Caco-2 (cell line): Measurements from ENCODE around the gene EPB41L4B. TPM values are rescaled to one million over a fixed set of nuclear protein-coding genes. Genes with fewer than 3 reads are reported as not detected.

Experiments used
- BruUV-seq: library from RNA; stranded (reverse); fragments of 400-500 nt; replicated peaks from 2 replicates; lab custom pipeline; 2021; lab: Mats Ljungman, UMichigan
- CTCF ChIA-PET: fragments of 300-600 bp; sonication (Branson Sonifier 250); formaldehyde crosslinking; loops from one replicate; lab custom pipeline; 2022; ENCODE audit warnings: antibody characterized with exemption; lab: Charles Lee
- POLR2A ChIA-PET: fragments of 300-600 bp; sonication (Branson Sonifier 250); formaldehyde crosslinking; loops from one replicate; lab custom pipeline; 2022; ENCODE audit warnings: antibody characterized with exemption; lab: Charles Lee
- DNase-seq, 2 experiments: peaks; one replicate each; pipeline versions ENCODE4 v3.0.0 to v3.0.0-alpha.2; 2020 to 2022
- H3K27me3 ChIP-seq: replicated peaks from 2 replicates; pipeline ENCODE4 v1.6.0; 2011; ENCODE audit warnings: low read length; ENCODE audit not compliant: control insufficient read depth, insufficient read depth
- H3K36me3 ChIP-seq: 2 replicates; pipeline ENCODE4 v1.5.1; 2011; ENCODE audit warnings: low read length; ENCODE audit not compliant: control insufficient read depth, insufficient read depth
- H3K4me1 ChIP-seq: fragments of 250-450 bp; sonication (Bioruptor Pico); 2 replicates; pipeline ENCODE4 v1.5.1; 2020; ENCODE audit warnings: mild to moderate bottlenecking
- H3K4me3 ChIP-seq: 2 replicates; pipeline ENCODE4 v1.5.1; 2011; ENCODE audit warnings: low read depth, mild to moderate bottlenecking, control low read depth, low read length
- H3K9me3 ChIP-seq: fragments of 250-450 bp; sonication (Bioruptor Pico); 2 replicates; pipeline ENCODE4 v1.5.1; 2020; ENCODE audit warnings: mild to moderate bottlenecking, moderate library complexity
- H3K27ac Mint-ChIP-seq: one replicate; pipeline ENCODE4 v1.8.0; 2022; ENCODE audit warnings: mixed read lengths; ENCODE audit not compliant: unreplicated experiment
- H3K27me3 Mint-ChIP-seq: one replicate; pipeline ENCODE4 v1.8.0; 2022; ENCODE audit warnings: mixed read lengths; ENCODE audit not compliant: insufficient read depth, unreplicated experiment
- H3K36me3 Mint-ChIP-seq: one replicate; pipeline ENCODE4 v1.8.0; 2022; ENCODE audit warnings: mild to moderate bottlenecking, mixed read lengths; ENCODE audit not compliant: insufficient read depth, unreplicated experiment
- H3K4me1 Mint-ChIP-seq: one replicate; pipeline ENCODE4 v1.8.0; 2022; ENCODE audit warnings: low read depth, mixed read lengths; ENCODE audit not compliant: unreplicated experiment
- H3K4me3 Mint-ChIP-seq: one replicate; pipeline ENCODE4 v1.8.0; 2022; ENCODE audit warnings: mild to moderate bottlenecking, moderate library complexity, mixed read lengths; ENCODE audit not compliant: unreplicated experiment
- H3K9me3 Mint-ChIP-seq: one replicate; pipeline ENCODE4 v1.8.0; 2022; ENCODE audit warnings: mixed read lengths; ENCODE audit not compliant: unreplicated experiment
- intact Hi-C: fragments of 100-400 bp; cut with micrococcal nuclease; formaldehyde crosslinking; loops from one replicate; pipeline ENCODE4 v1.10.0; 2022; ENCODE audit not compliant: unreplicated experiment
- total RNA-seq: library from RNA; stranded (reverse); gene quantifications from 2 replicates; pipeline ENCODE4 v1.2.3, GENCODE V29; 2022
- TF ChIP-seq, protein P1 (sequence below), 2 experiments: fragments of 200-600 bp in 1 of 2; IDR thresholded peaks; 1 replicate in 1 of 2; 2 replicates in 1 of 2; pipeline versions ENCODE4 v1.5.1 to v1.8.0; 2011 to 2022; ENCODE audit warnings: antibody characterized with exemption in 1 of 2, control low read depth in 1 of 2, inconsistent platforms in 1 of 2, low read depth in 1 of 2, low read length in 1 of 2, mild to moderate bottlenecking in 1 of 2, moderate library complexity in 1 of 2; ENCODE audit not compliant: insufficient read depth in 1 of 2, severe bottlenecking in 1 of 2, unreplicated experiment in 1 of 2

The EPB41L4B gene
- total RNA-seq, 1 experiment from 2014 or later, result 16.3 TPM

- no peaks in the 10 kb centered on the region for H3K36me3 ChIP-seq
- H3K9me3 ChIP-seq, result no peaks in the 10 kb centered on the region
- H3K9me3 Mint-ChIP-seq, result no peaks in the 10 kb centered on the region
- POLR2A ChIA-PET, result no interaction called here
- no TSS peak for BruUV-seq
- DNase-seq, result no peak
- H3K27me3 Mint-ChIP-seq, result no peaks in the 10 kb centered on the region
- CTCF ChIA-PET, result no interaction called here
- H3K4me3 ChIP-seq, result no peak overlapping the region
- no peak overlapping the region for H3K4me3 Mint-ChIP-seq
- no peaks in the 10 kb centered on the region for H3K36me3 Mint-ChIP-seq
- no peaks in the 10 kb centered on the region for H3K27me3 ChIP-seq
- H3K4me1 ChIP-seq, result 0 out of 2 replicates have a peak, but pooled peaks cover 7% of the 10 kb centered on the region
- peaks cover 2% of the 10 kb centered on the region for H3K4me1 Mint-ChIP-seq
- intact Hi-C loops, result no loop called here
- TF ChIP-seq, protein P1, sequence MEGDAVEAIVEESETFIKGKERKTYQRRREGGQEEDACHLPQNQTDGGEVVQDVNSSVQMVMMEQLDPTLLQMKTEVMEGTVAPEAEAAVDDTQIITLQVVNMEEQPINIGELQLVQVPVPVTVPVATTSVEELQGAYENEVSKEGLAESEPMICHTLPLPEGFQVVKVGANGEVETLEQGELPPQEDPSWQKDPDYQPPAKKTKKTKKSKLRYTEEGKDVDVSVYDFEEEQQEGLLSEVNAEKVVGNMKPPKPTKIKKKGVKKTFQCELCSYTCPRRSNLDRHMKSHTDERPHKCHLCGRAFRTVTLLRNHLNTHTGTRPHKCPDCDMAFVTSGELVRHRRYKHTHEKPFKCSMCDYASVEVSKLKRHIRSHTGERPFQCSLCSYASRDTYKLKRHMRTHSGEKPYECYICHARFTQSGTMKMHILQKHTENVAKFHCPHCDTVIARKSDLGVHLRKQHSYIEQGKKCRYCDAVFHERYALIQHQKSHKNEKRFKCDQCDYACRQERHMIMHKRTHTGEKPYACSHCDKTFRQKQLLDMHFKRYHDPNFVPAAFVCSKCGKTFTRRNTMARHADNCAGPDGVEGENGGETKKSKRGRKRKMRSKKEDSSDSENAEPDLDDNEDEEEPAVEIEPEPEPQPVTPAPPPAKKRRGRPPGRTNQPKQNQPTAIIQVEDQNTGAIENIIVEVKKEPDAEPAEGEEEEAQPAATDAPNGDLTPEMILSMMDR (IDR thresholded peaks at IDR 0.05; ENCODE audit: insufficient read depth in 1 of 2, low read depth in 1 of 2, low read length in 1 of 2, severe bottlenecking in 1 of 2, unreplicated experiment in 1 of 2), result no peak
- no peak overlapping the region for H3K27ac Mint-ChIP-seq
Observed at GRCh38 chr9:109282302-109282701, 38.6 kb downstream of the EPB41L4B start.

DNA sequence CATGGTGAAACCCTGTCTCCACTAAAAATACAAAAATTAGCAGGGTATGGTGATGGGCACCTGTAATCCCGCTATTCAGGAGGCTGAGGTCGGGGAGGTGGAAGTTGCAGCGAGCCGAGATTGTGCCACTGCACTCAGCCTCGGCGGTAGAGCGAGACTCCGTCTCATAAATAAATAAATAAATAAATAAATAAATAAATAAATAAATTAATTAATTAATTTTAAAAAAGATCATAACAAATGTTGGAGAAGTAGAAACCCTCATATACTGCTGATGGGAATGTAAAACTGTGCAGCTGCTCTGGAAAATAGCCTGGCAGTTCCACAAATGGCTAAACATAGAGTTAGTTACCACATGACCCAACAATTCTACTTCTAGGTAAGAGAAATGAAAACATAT, 39.3 kb downstream of the EPB41L4B start:
- H3K4me1 ChIP-seq, result 0 out of 2 replicates have a peak, but pooled peaks cover 8% of the 10 kb centered on the region
- H3K4me1 Mint-ChIP-seq, result peaks cover 9% of the 10 kb centered on the region
- no peaks in the 10 kb centered on the region for H3K27me3 Mint-ChIP-seq
- BruUV-seq, result no TSS peak
- DNase-seq, result no peak
- ChIA-PET POLR2A (no interaction called here), CTCF (no interaction called here)
- no peaks in the 10 kb centered on the region for H3K9me3 Mint-ChIP-seq
- H3K36me3 Mint-ChIP-seq, result no peaks in the 10 kb centered on the region
- H3K4me3 ChIP-seq, result no peak overlapping the region
- no peak overlapping the region for H3K4me3 Mint-ChIP-seq
- H3K27ac Mint-ChIP-seq, result no peak overlapping the region
- H3K36me3 ChIP-seq, result no peaks in the 10 kb centered on the region
- TF ChIP-seq, protein P1 (IDR thresholded peaks at IDR 0.05; ENCODE audit: insufficient read depth in 1 of 2, low read depth in 1 of 2, low read length in 1 of 2, severe bottlenecking in 1 of 2, unreplicated experiment in 1 of 2), result no peak
- no peaks in the 10 kb centered on the region for H3K27me3 ChIP-seq
- no peaks in the 10 kb centered on the region for H3K9me3 ChIP-seq
- intact Hi-C loops, result no loop called here

- Mint-ChIP-seq H3K9me3 (no peaks in the 10 kb centered on the region), H3K4me1 (peaks cover 9% of the 10 kb centered on the region), H3K27me3 (no peaks in the 10 kb centered on the region), H3K4me3 (no peak overlapping the region), H3K36me3 (no peaks in the 10 kb centered on the region), H3K27ac (no peak overlapping the region)
- no peak for DNase-seq
- Histone ChIP-seq H3K36me3 (no peaks in the 10 kb centered on the region; the same call in 1 of the 2 replicates), H3K4me3 (no peak overlapping the region), H3K4me1 (0 out of 2 replicates have a peak, but pooled peaks cover 8% of the 10 kb centered on the region), H3K27me3 (no peaks in the 10 kb centered on the region), H3K9me3 (no peaks in the 10 kb centered on the region)
- CTCF ChIA-PET, result no interaction called here
- POLR2A ChIA-PET, result no interaction called here
- TF ChIP-seq, protein P1 (IDR thresholded peaks at IDR 0.05; ENCODE audit: insufficient read depth in 1 of 2, low read depth in 1 of 2, low read length in 1 of 2, severe bottlenecking in 1 of 2, unreplicated experiment in 1 of 2), result no peak
- intact Hi-C loops, result no loop called here
- BruUV-seq, result no TSS peak
Observed at GRCh38 chr9:109278848-109279247, 42.0 kb downstream of the EPB41L4B start.
